AG08396 (cell line): ENCODE data around the gene ZNF609.
"Not testable (repeated sequence)": the region's sequence is repeated elsewhere in the genome, so short reads cannot be mapped to it uniquely, and the experiment has no call there.

ENCODE experiments used
- DNase-seq: peaks from one replicate; pipeline ENCODE4 v3.0.0; 2012; ENCODE audit warnings: low spot score, mixed read lengths

The ZNF609 gene

DNA sequence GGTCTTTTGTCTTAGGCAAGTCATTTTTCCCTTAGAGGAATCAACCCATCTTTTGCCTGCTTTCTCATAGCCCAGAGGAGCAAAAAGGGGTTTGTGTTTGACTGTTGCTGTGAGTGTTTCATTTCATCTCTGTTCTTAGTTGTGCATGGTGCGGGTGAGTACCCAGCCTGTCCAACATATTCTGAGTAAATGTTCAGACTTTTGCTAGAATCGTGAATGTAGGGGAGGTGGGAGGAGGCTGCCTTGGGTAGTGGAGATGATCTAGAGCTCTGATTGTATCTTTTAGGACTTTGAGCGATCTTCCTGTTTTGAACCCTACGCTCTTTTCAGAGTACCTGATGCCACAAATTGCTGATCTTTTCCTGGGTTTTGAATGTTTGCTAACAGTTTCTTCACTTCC is 123.1 kb downstream of the ZNF609 start:
- DNase-seq = no peak

DNA sequence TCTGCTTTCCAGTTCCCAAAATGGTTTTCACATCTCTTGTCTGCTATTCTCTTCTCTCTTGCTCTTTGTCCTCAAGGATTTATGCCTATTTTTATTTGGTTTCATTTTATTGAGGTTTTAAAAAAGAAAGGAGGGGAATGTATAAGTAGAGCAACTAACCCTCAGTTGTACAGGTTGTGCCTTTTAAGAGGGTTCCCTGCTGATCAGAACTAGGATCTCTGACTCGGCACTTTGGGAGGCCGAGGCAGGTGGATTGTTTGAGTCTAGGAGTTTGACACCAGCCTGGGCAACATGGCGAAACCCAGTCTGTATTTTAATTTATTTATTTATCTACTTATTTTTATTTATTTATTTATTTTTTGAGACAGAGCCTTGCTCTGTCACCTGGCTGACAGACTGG is 123.6 kb downstream of the ZNF609 start:
- no peak for DNase-seq

- DNase-seq = no peak
Measured at GRCh38 chr15:64586259-64586870, 126.0 kb downstream of the ZNF609 start.

DNA sequence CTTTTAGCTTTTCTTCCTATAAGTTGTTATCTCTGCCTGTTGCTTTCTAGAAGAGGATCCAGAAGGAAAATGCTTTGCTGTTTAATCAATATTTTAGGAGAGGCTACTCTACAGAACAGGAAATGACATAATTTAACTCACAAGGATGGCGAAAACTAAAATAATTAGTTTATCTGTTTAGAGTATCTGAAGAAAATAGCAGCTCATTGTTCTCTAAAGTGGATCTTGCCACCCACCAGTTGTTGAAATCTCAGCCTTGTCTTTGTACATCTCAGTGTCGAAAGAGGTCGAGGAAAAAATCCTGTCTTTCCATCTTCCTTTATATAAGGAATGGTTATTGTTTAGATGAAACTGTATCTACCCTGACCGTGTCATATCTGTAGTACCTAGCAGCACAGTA is 126.6 kb downstream of the ZNF609 start:
- DNase-seq = no peak

DNA sequence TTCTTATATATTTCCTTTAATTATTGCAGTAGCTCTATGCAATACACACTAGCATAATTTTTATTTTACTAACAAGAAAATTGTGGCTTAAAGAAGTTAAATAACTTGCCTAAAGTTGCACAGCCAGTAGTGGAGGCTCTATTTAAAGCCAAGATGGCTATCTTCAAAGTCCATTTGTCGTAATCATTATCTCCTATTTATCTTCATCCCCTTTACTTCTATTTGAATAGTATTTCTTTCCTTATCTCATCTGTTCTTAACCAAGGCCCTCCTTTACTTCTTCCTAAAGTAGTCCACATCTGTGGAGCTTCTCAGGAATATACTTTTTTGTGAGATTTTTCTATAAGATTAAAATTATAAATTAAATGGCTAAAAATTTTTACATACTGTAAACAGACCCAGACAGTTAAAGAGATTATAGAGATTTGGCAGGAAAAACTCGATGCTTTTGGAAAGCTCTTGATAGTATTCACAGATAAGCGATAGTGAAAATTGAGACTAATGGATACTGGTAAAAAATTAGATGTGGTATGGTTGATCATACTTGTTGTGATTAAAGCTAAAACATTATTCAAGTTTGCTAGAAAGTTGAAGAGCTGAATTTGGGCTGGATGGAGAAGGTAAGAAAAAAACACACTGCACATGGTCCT is 129.2 kb downstream of the ZNF609 start:
- DNase-seq = no peak

GRCh38 chr15:64592845-64593244 is 132.5 kb downstream of the ZNF609 start:
- not testable (repeated sequence) for DNase-seq

DNA sequence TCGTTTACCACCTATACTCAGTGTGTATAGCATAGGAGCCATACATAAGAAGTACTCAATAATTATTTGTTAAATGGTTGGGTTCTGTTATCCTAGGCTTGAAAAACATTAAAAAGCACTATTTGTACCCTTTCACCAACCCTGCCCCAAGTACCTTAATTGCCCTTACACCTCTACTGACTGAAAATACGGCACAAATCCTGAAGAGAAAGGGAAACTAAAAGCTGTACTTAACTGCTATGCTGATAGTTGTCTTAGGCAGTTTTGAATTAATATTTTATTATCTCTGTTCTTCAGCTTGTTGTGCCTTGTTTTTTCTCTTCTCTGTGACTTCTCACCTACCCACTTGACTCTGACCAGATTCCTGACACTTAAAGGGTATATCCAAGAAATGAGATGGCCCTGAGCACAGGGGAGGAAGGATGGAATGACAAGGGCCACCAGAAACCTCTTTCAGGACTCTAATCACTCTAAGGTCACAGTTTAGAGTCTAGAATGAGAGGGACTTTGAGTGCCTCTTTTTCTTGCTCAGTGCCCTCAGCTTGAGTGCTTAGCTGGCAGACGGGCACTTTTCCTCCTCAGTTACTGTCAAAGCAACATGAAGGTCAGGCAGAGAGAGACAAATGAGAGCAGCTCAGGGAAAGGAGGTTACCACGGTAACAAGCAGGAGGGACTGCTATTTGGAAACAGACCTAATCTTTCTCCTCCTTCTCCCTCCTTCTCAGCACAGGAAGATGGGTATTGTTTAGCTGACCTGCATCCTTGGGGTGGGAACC is 136.5 kb downstream of the ZNF609 start:
- DNase-seq = peak; percentile 39

DNA sequence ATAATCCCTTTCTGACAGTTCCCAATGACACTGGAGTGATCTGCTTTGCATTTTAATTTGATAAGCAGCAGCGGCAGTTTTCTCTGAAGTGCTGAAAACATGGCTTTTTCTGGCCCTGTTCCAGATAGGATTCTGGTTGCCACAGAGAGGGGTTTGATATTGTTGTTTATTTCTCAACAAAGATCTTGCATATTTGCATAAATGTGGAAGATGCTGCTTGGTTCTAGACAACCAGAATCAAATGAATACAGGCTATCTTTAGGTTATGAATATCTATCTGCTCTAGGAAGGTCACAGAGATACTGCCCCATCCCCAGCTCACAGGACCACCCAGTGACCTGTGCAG is 137.1 kb downstream of the ZNF609 start:
- DNase-seq = no peak

GRCh38 chr15:64599226-64599625 is 138.8 kb downstream of the ZNF609 start:
- no peak for DNase-seq

DNA sequence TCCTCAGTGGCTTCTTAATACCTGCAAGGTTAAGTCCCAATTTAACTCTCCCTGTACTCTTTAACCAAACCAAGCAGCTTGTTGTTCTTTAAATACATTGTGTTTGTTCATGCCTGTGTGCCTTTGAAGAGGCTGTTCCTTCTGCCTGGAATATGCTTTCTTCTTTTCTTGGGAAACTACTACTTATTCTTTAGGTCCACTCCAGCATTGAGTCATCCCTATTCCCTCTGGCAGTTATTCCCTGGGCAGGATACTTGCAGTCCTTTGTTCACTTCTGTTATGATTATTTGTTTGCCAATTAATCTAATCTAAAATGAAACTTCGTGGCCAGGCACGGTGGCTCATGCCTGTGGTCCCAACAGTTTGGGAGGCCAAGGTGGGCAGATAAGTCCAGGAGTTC is 139.3 kb downstream of the ZNF609 start:
- no peak for DNase-seq

DNA sequence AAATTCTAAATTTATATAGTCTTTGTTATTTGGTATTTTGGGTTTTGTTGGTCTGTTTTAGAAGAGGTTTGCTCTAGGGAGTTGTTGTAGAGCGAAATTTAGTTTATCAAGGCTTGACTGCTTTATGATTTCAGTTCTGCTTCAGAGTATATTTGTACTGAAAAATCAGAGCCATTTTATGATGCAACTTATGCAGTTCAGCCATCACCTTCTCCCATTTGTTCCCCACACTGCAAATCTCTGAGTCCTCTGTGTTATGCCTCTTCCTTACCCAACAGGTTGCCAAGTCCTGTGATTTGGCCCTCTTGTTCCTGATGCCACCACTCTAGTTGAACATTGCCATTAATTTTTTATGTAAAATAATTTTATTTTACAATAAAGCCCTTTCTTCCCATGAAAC is 140.4 kb downstream of the ZNF609 start:
- no peak for DNase-seq

DNA sequence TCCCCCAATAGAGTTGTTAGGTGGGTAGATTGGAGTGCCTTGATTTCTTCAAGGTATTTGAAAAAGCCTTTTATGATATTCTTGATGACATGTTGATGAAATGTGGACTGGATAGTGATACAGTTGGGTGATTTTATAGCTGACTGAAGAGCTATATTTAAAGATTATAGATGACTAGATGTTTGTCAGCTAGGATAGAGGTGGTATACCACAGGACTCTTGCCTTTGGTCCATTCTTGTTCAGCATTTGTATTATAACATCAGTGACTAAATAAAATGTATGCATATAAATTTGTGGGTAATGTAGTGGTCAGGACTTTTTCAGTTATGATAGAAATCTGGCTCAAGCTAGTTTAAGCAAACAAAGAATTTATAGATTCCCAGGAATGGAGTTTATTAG is 143.9 kb downstream of the ZNF609 start:
- DNase-seq = no peak

GRCh38 chr15:64607416-64607815 is 147.0 kb downstream of the ZNF609 start:
- not testable (repeated sequence) for DNase-seq

GRCh38 chr15:64610257-64610919 is 150.0 kb downstream of the ZNF609 start:
- no peak for DNase-seq

- DNase-seq = no peak
Measured at GRCh38 chr15:64611085-64611725, 150.8 kb downstream of the ZNF609 start.

- no peak for DNase-seq
Measured at GRCh38 chr15:64614519-64614918, 154.1 kb downstream of the ZNF609 start.

DNA sequence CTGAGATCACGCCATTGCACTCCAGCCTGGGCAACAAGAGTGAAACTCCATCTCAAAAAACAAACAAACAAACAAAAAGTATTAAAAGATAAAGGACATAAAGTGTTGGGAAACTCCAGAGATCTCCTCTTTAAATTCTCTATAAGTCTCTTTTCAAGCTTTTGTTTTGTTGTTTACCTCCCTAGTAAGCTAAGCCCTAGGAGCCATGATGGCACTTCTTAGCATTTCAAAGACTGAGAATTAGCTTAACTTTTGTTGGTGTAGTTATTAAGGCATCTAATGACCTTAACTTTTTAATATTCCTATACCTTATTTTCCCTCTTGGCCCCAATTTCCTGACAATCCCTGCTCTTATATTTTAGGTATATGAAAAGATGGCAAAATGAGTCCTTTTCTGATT is 157.3 kb downstream of the ZNF609 start:
- DNase-seq = no peak

GRCh38 chr15:64618138-64618537 is 157.8 kb downstream of the ZNF609 start:
- no peak for DNase-seq

- DNase-seq = no peak
Measured at GRCh38 chr15:64618540-64618939, 158.2 kb downstream of the ZNF609 start.

- peak; percentile 24 for DNase-seq
Measured at GRCh38 chr15:64619880-64620839, 159.8 kb downstream of the ZNF609 start.

- no peak for DNase-seq
Measured at GRCh38 chr15:64621056-64621455, 160.7 kb downstream of the ZNF609 start.
